GM12875 (cell line): ENCODE data around the gene CREBBP.

Source experiments
- H3K4me3 ChIP-seq: one replicate; pipeline ENCODE4 v1.5.1; 2011; ENCODE audit warnings: low read depth, low read length, control low read depth
- CTCF ChIP-seq: IDR thresholded peaks from 2 replicates; pipeline ENCODE4 v1.5.1; 2011; ENCODE audit warnings: low read depth, mild to moderate bottlenecking, control low read depth, inconsistent platforms, low read length, moderate library complexity, borderline replicate concordance; ENCODE audit not compliant: insufficient read depth

Gene CREBBP

GRCh38 chr16:3842994-3843393 lies 37.5 kb downstream of the CREBBP start:
- no peak for TF ChIP-seq CTCF
- H3K4me3 ChIP-seq: no peak overlapping the region

DNA sequence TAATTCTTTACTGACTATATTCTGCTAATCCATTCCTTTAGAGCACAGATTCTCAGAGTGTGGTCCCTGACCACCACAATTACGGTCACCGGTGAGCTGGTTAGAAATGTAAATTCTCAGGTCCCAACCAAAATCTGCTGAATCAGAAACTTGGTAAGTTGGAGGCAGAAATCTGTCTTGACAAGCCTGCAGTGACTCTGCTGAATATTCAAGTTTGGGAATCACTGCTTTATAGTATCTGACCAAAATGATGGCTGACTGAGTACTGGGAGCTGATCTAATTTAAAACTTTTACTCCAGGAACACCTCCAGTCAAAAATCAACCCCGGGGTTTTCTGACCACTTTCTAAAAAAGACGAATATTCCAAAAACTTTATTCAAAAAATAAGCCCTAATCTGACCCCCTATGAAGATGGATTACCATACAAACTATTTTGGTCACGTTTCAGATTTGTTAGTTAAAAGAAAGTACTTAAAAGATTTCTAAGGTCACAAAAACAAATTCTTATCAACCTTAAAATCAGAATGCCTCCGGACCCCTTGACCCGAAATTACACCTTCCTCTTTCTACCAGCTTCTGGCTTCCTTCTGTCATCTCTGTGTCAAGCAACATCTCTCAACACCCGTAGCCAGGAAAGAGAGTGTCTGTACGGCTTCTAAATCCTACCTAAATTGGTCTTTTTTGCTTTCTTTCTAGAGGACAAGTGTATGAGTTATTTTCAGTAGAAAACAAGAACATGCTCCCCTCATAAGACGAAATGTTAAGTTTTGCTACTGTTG lies 38.6 kb downstream of the CREBBP start:
- TF ChIP-seq CTCF: no peak
- no peak overlapping the region for H3K4me3 ChIP-seq

DNA sequence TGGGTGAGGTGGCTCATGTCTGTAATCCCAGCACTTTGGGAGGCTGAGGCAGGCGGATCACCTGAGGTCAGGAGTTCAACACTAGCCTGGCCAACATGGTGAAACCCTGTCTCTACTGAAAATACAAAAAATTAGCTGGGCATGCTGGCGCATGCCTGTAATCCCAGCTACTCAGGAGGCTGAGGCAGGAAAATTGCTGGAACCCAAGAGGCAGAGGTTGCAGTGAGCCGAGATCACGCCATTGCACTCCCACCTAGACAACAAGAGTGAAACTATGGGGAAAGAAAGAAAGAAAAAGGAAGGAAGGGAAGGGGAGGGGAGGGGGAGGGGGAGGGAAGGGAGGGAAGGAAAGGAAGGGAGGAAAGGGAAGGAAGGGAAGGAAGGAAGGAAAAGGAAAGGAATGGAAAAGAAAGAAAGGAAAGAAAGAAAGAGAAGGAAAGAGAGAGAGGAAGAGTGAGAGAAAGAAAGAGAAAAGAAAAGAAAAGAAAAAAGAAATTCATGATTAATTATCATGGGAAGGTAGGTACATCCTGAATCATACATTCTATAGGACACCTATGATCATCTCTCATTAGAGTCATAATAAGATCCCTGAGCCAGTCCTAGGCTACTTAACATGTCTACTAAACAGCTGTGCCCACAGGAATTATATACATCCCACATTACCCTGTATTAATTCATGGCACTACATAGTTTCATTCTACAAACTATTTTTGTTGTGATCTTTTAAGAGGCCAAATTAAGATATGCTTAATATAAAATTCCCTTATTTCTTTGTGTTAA lies 40.9 kb downstream of the CREBBP start:
- TF ChIP-seq CTCF: no peak
- no peak overlapping the region for H3K4me3 ChIP-seq

- H3K4me3 ChIP-seq: no peak overlapping the region
- no peak for TF ChIP-seq CTCF
Measured at GRCh38 chr16:3838600-3839401, 41.7 kb downstream of the CREBBP start.

GRCh38 chr16:3837851-3838586 lies 42.5 kb downstream of the CREBBP start:
- no peak for TF ChIP-seq CTCF
- no peak overlapping the region for H3K4me3 ChIP-seq

DNA sequence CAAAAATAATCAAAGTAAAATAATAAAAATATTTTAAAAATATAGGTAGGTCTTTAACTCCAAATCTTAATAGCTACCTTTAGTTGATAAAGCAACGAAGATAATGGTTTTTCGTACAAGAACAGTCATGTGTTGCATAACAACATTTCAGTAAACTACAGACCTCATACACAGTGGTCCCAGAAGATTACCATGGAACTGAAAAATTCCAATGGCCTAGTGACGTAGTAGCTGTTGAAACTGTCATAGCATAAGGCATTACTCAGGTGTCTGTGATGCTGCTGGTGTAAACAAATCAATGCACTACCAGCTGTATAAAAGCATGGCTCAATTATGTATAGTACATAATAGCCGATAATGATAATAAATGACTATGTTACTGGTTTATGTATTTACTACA lies 43.9 kb downstream of the CREBBP start:
- H3K4me3 ChIP-seq: no peak overlapping the region
- TF ChIP-seq CTCF: no peak
